Gastrocnemius medialis (tissue), 4 donors: ENCODE data around the gene SOD3.

Experiments
- POLR2A ChIP-seq, 2 donors: fragments of 450-650 bp; IDR thresholded peaks; one replicate each; pipeline ENCODE4 v1.6.1; 2017; ENCODE audit warnings: antibody characterized with exemption in 2 of 2, mild to moderate bottlenecking in 2 of 2, moderate library complexity in 2 of 2
- TF ChIP-seq, protein P1 (sequence below), 5 experiments: fragments of 450-650 bp in 3 of 5; fragments of 200-600 bp in 2 of 5; sonication (generic) in 2 of 5; IDR thresholded peaks in 4 of 5; conservative IDR thresholded peaks in 1 of 5; 1 replicate in 4 of 5; 2 replicates in 1 of 5; pipeline ENCODE4 v1.5.1; 2016 to 2019; ENCODE audit warnings: antibody characterized with exemption in 5 of 5, mild to moderate bottlenecking in 3 of 5, moderate library complexity in 3 of 5

DNA sequence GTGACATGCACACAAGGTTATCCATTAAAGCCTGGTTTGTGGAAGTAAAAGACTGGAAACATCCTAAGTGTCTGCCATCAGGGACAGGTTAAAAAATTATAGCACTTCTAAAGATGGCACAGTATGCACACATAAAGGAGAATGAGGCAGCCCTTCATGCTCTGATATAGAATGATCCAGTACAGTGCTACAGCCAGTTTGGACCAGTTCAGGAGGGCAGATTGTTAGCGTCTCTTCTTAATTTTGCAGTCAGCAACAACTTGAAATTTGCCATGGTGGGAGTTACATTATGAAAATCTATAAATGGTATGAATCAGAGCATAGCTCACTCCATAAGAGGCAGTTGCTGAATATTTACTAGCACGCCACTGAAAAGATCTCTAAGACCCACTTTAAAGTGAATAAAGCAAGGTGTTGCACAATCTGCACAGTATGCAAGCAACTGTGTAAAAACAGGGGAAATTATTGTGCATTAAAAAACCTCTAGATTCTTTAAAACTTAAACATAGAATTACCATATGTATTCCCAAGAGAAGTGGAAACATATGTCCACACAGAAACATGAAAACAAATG lies 20.3 kb upstream of the SOD3 start:
- TF ChIP-seq, protein P1, sequence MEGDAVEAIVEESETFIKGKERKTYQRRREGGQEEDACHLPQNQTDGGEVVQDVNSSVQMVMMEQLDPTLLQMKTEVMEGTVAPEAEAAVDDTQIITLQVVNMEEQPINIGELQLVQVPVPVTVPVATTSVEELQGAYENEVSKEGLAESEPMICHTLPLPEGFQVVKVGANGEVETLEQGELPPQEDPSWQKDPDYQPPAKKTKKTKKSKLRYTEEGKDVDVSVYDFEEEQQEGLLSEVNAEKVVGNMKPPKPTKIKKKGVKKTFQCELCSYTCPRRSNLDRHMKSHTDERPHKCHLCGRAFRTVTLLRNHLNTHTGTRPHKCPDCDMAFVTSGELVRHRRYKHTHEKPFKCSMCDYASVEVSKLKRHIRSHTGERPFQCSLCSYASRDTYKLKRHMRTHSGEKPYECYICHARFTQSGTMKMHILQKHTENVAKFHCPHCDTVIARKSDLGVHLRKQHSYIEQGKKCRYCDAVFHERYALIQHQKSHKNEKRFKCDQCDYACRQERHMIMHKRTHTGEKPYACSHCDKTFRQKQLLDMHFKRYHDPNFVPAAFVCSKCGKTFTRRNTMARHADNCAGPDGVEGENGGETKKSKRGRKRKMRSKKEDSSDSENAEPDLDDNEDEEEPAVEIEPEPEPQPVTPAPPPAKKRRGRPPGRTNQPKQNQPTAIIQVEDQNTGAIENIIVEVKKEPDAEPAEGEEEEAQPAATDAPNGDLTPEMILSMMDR (IDR thresholded peaks at IDR 0.05 in 4 of 5, conservative IDR thresholded peaks at IDR 0.05 in 1 of 5) = no peak
- TF ChIP-seq POLR2A (IDR thresholded peaks at IDR 0.05) = no peak
